K562 (cell line): ENCODE data around the gene NLRC3. TPM values are rescaled to one million over a fixed set of nuclear protein-coding genes. Genes with fewer than 3 reads are reported as not detected.

ENCODE experiments used
- ATAC-seq: fragments of 200-7000 bp; cut with Tn5 transposase; 3 replicates; pipeline ENCODE4 v1.9.1; 2020; ENCODE audit warnings: moderate library complexity
- BruUV-seq: library from RNA; stranded (reverse); fragments of 400-500 nt; replicated peaks from 2 replicates; lab custom pipeline; 2021; lab: Mats Ljungman, UMichigan
- CTCF ChIA-PET: fragments of 300-600 bp; formaldehyde crosslinking; extraction: SDS; loops from one replicate; lab custom pipeline; 2021; ENCODE audit warnings: low intra/inter-chr PET ratio; lab: Yijun Ruan, JAX
- POLR2A ChIA-PET: fragments of 300-600, 350-650 bp; sonication (Branson Sonifier 250); formaldehyde crosslinking; extraction: SDS; loops from one replicate; lab custom pipeline; 2021; ENCODE audit warnings: antibody characterized with exemption, inconsistent platforms; lab: Yijun Ruan, JAX
- DNase-seq, 4 experiments: peaks; one replicate each; pipeline versions ENCODE4 v3.0.0 to v3.0.0-alpha.2; 2011 to 2018; ENCODE audit warnings: low spot score in 3 of 4, mixed read lengths in 3 of 4; ENCODE audit errors: extremely low read depth in 1 of 4
- FAIRE-seq: peaks from 2 replicates; lab custom pipeline; 2011; peaks lifted over from hg19 to GRCh38; lab: Jason Lieb, UNC
- H2AFZ ChIP-seq: 2 replicates; pipeline ENCODE4 v1.6.0; 2011; ENCODE audit warnings: low read depth, low read length, control low read depth, inconsistent platforms
- H3K27ac ChIP-seq: fragments of 200-600 bp; 3 replicates; pipeline ENCODE4 v1.8.0; 2011; ENCODE audit warnings: low read depth, mild to moderate bottlenecking, control low read depth, inconsistent platforms, low read length, moderate library complexity, mixed read lengths; ENCODE audit errors: extremely low read depth
- H3K27me3 ChIP-seq, 2 experiments: fragments of 300-600 bp in 1 of 2; 2 replicates in 1 of 2; 3 replicates in 1 of 2; pipeline versions ENCODE4 v1.6.0 to v1.8.0; 2011; ENCODE audit warnings: inconsistent platforms in 2 of 2, low read length in 2 of 2, mild to moderate bottlenecking in 1 of 2, mixed read lengths in 1 of 2, moderate library complexity in 1 of 2; ENCODE audit not compliant: control insufficient read depth in 2 of 2, insufficient read depth in 2 of 2
- H3K36me3 ChIP-seq: fragments of 300-600 bp; 3 replicates; pipeline ENCODE4 v1.8.0; 2011; ENCODE audit warnings: mild to moderate bottlenecking, low read length, inconsistent platforms; ENCODE audit not compliant: control insufficient read depth, insufficient read depth
- H3K4me1 ChIP-seq, 2 experiments: fragments of 200-600 bp in 1 of 2; replicated peaks in 1 of 2; 2 replicates in 1 of 2; 3 replicates in 1 of 2; pipeline versions ENCODE4 v1.5.1 to v1.8.0; 2011; ENCODE audit warnings: inconsistent platforms in 2 of 2, low read length in 2 of 2, mild to moderate bottlenecking in 1 of 2, mixed read lengths in 1 of 2, moderate library complexity in 1 of 2; ENCODE audit not compliant: control insufficient read depth in 2 of 2, insufficient read depth in 2 of 2
- H3K4me2 ChIP-seq: 2 replicates; pipeline ENCODE4 v1.6.1; 2011; ENCODE audit warnings: low read length, control low read depth, inconsistent platforms, mixed read lengths; ENCODE audit not compliant: insufficient read depth
- H3K4me3 ChIP-seq: fragments of 200-600 bp; sonication (generic), shearing (Covaris generic); 2 replicates; pipeline ENCODE4 v1.5.1; 2016; ENCODE audit warnings: control low read depth, inconsistent platforms
- H3K79me2 ChIP-seq: fragments of 200-600 bp; 3 replicates; pipeline ENCODE4 v1.8.0; 2011; ENCODE audit warnings: low read length, inconsistent platforms; ENCODE audit not compliant: control insufficient read depth, insufficient read depth
- H3K9ac ChIP-seq, 2 experiments: 2 replicates each; pipeline versions ENCODE4 v1.6.0 to v1.6.1; 2011; ENCODE audit warnings: low read depth in 2 of 2, low read length in 2 of 2, control low read depth in 1 of 2, inconsistent platforms in 1 of 2, mild to moderate bottlenecking in 1 of 2, mixed read lengths in 1 of 2; ENCODE audit not compliant: insufficient read depth in 1 of 2
- H3K9me1 ChIP-seq: one replicate; pipeline ENCODE4 v1.6.0; 2011; ENCODE audit warnings: inconsistent platforms, mild to moderate bottlenecking, low read length, moderate library complexity; ENCODE audit not compliant: control insufficient read depth, insufficient read depth
- H3K9me3 ChIP-seq: replicated peaks from 2 replicates; pipeline ENCODE4 v1.5.1; 2011; ENCODE audit warnings: low read depth, low read length, inconsistent platforms; ENCODE audit not compliant: control insufficient read depth, insufficient read depth
- H4K20me1 ChIP-seq: replicated peaks from 2 replicates; pipeline ENCODE4 v1.6.1; 2011; ENCODE audit warnings: low read length, inconsistent platforms, mixed read lengths; ENCODE audit not compliant: control insufficient read depth, insufficient read depth
- DACH1 ChIP-seq: fragments of 450-650 bp; IDR thresholded peaks from 2 replicates; pipeline ENCODE4 v1.6.1; 2018; ENCODE audit not compliant: partially characterized antibody
- ESRRA ChIP-seq: fragments of 450-650 bp; IDR thresholded peaks from 2 replicates; pipeline ENCODE4 v1.6.1; 2014; ENCODE audit warnings: low read depth, mild to moderate bottlenecking, moderate library complexity, borderline replicate concordance
- NFIC ChIP-seq: fragments of 450-650 bp; IDR thresholded peaks from 2 replicates; pipeline ENCODE4 v1.6.1; 2017; ENCODE audit warnings: mild to moderate bottlenecking, inconsistent platforms
- SNRNP70 ChIP-seq: fragments of 200-400 bp; formaldehyde crosslinking; optimal IDR thresholded peaks from 2 replicates; pipeline ENCODE3; 2017; ENCODE audit warnings: low read depth, low read length
- ZNF318 ChIP-seq, 2 experiments: fragments of 450-650 bp; IDR thresholded peaks; 2 replicates each; pipeline ENCODE4 v1.6.1; 2016; ENCODE audit warnings: mild to moderate bottlenecking in 2 of 2, borderline replicate concordance in 1 of 2, low read depth in 1 of 2, moderate library complexity in 1 of 2
- ZNF561 ChIP-seq: fragments of 450-650 bp; formaldehyde crosslinking; conservative IDR thresholded peaks from 2 replicates; pipeline ENCODE4 v1.4.0; 2020; ENCODE audit warnings: mild to moderate bottlenecking, moderate library complexity
- ZNF586 ChIP-seq: fragments of 450-650 bp; formaldehyde crosslinking; conservative IDR thresholded peaks from 2 replicates; pipeline ENCODE4 v1.4.0; 2020; ENCODE audit warnings: mild to moderate bottlenecking, moderate library complexity
- WGBS: fragments of 100-300 bp; shearing (Covaris generic); methylation state at CpG from one replicate; pipeline ENCODE4 v1.1.6; 2016; ENCODE audit warnings: low coverage, mixed read lengths; ENCODE audit not compliant: insufficient coverage; ENCODE audit errors: missing lambda C conversion rate; 5-methylcytosine and 5-hydroxymethylcytosine counted together
- in situ Hi-C: fragments of 300-500 bp; cut with MboI; formaldehyde crosslinking; loops from 4 replicates; pipeline ENCODE4 v1.15.0; 2018; ENCODE audit warnings: inconsistent platforms, mixed read lengths
- intact Hi-C: fragments of 100-400 bp; cut with micrococcal nuclease; formaldehyde crosslinking; loops from 2 replicates; pipeline ENCODE4 v1.14.2; 2022
- polyA plus RNA-seq, 8 experiments: library from polyadenylated mRNA; depleted of rRNA in 4 of 8; stranded (reverse) in 5 of 8; unstranded in 3 of 8; fragments of >200 nt; fragmentation: Nextera tagmentation in 2 of 8; fragmentation: Illumina TruSeq in 1 of 8; extraction: Ambion mirVana in 2 of 8; extraction: Trizol in 1 of 8; gene quantifications; 2 replicates each; pipeline versions ENCODE4 v1.2.1 to v1.2.3, GENCODE V29; 2011 to 2014; ENCODE audit warnings: inconsistent platforms in 1 of 8, missing spikeins in 1 of 8
- total RNA-seq, 7 experiments: library from RNA; depleted of rRNA in 6 of 7; stranded (reverse); fragments of >200 nt in 6 of 7; fragmentation: Illumina TruSeq in 2 of 7; extraction: Trizol in 2 of 7; gene quantifications; 2 replicates each; pipeline versions ENCODE4 v1.2.1 to v1.2.3, GENCODE V29; 2011 to 2021; ENCODE audit warnings: low replicate concordance in 1 of 7

NLRC3 gene
- total and polyA plus RNA-seq, 9 of the 15 experiments (the other 6 are each of a cell fraction or from before 2014, with no cell fraction given) = 0.03 to 0.13 (median 0.03) TPM; not detected in 4

GRCh38 chr16:3548445-3548844 is 28.8 kb downstream of the NLRC3 start:
- no peaks in the 10 kb centered on the region for H3K9me3 ChIP-seq
- H3K4me3 ChIP-seq = no peak overlapping the region
- no peak overlapping the region for H3K4me2 ChIP-seq
- H3K9me1 ChIP-seq = no peaks in the 10 kb centered on the region
- H3K27ac ChIP-seq = no peak overlapping the region
- H3K36me3 ChIP-seq = no peaks in the 10 kb centered on the region
- intact Hi-C loops = no loop called here
- H3K4me1 ChIP-seq = no peaks in the 10 kb centered on the region; a peak in 1 of 5 replicates
- ChIA-PET CTCF (no interaction called here), POLR2A (no interaction called here)
- H3K9ac ChIP-seq = no peak overlapping the region
- ATAC-seq (no peak), DNase-seq (no peak), FAIRE-seq (no peak)
- no peaks in the 10 kb centered on the region for H4K20me1 ChIP-seq
- in situ Hi-C loops = no loop called here
- TF ChIP-seq DACH1 (no peak), ZNF561 (CRISPR knock-in tag) (no peak)
- no peak overlapping the region for H2AFZ ChIP-seq
- BruUV-seq = no TSS peak
- 0% methylated on average over 10 of the region's 10 CpGs for WGBS
- H3K79me2 ChIP-seq = no peaks in the 10 kb centered on the region
- H3K27me3 ChIP-seq = peaks cover 20 to 64% of the 10 kb centered on the region in 2 experiments

GRCh38 chr16:3546986-3547682 is 30.1 kb downstream of the NLRC3 start:
- Histone ChIP-seq H3K36me3 (no peaks in the 10 kb centered on the region), H3K9ac (no peak overlapping the region), H3K9me1 (no peaks in the 10 kb centered on the region), H3K27ac (no peak overlapping the region; the same call in 2 of the 3 replicates), H2AFZ (peak overlapping the region; percentile 33; the same call in 1 of the 2 replicates), H3K4me2 (no peak overlapping the region; the same call in 1 of the 2 replicates), H3K79me2 (no peaks in the 10 kb centered on the region), H4K20me1 (no peaks in the 10 kb centered on the region), H3K4me3 (no peak overlapping the region), H3K4me1 (no peaks in the 10 kb centered on the region), H3K9me3 (no peaks in the 10 kb centered on the region), H3K27me3 (peaks cover 15 to 66% of the 10 kb centered on the region in 2 experiments; a peak in 4 of 5 replicates)
- FAIRE-seq (no peak), DNase-seq (no peak), ATAC-seq (no peak; the same call in 2 of the 3 replicates)
- in situ Hi-C loops (no loop called here), intact Hi-C loops (no loop called here)
- ChIA-PET POLR2A (interaction anchor here (0.6 to 0.8 kb wide), 2 partner anchors 10 to 242 kb away, joined by 3 read pairs; no protein-coding TSS in a partner anchor), CTCF (no interaction called here)
- BruUV-seq = no TSS peak
- 14% methylated on average over 13 of the region's 15 CpGs for WGBS
- TF ChIP-seq SNRNP70 (no peak), NFIC (no peak), ZNF586 (no peak), ZNF318 (IDR thresholded peaks at IDR 0.05; ENCODE audit: borderline replicate concordance in 1 of 2, low read depth in 1 of 2) (no peak), ESRRA (no peak)
